ENCODE data around the gene HOXB7.

The HOXB7 gene

DNA sequence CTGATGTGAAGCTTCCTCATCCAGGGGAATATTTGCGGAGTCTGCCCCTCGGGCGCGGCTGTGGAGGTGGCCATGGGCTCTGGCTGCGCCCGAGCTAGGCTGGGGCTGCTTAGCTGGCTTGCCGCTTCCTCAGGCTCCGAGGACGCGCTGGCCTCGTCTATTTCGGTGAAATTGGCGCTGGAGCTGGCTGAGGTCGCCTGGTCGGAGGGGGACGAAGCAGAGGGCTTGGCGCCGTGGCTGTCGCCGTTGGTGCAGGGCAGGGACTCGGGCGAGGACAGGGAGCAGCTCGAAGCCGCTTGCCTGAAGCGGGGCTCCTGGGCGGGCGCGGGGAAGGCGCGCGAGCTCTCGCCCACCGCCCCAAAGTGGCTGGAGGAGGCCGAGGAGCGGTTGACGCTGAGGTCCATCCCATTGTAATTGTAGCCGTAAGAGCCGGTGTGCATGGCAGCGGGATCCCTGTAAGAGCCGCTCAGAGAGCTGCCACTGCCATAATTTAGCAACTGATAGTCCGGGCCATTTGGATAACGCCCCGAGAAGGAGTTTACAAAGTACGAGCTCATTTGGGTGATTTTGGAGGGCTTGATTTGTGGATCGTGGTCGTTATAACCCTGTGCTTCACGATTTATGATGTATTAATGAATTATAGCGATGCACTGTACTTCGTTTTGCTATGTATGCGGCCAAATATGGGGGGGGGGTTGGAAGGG, 17.5 kb downstream of the HOXB7 start, which contains the start of gene HOXB5:
TSS of gene HOXB5 (minus strand) at position 654 of the 704 bp plus-strand sequence. CDS start at position 557, 97 bp downstream.
- DNase-seq (ENCODE audit: low read depth): no peak
- TF ChIP-seq, protein P1, sequence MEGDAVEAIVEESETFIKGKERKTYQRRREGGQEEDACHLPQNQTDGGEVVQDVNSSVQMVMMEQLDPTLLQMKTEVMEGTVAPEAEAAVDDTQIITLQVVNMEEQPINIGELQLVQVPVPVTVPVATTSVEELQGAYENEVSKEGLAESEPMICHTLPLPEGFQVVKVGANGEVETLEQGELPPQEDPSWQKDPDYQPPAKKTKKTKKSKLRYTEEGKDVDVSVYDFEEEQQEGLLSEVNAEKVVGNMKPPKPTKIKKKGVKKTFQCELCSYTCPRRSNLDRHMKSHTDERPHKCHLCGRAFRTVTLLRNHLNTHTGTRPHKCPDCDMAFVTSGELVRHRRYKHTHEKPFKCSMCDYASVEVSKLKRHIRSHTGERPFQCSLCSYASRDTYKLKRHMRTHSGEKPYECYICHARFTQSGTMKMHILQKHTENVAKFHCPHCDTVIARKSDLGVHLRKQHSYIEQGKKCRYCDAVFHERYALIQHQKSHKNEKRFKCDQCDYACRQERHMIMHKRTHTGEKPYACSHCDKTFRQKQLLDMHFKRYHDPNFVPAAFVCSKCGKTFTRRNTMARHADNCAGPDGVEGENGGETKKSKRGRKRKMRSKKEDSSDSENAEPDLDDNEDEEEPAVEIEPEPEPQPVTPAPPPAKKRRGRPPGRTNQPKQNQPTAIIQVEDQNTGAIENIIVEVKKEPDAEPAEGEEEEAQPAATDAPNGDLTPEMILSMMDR (IDR thresholded peaks at IDR 0.05; ENCODE audit: control insufficient read depth, extremely low read depth, insufficient read depth): no peak
- H3K4me3 ChIP-seq (ENCODE audit: low read depth, low read length): no peak within 1 kb of the TSS

DNA sequence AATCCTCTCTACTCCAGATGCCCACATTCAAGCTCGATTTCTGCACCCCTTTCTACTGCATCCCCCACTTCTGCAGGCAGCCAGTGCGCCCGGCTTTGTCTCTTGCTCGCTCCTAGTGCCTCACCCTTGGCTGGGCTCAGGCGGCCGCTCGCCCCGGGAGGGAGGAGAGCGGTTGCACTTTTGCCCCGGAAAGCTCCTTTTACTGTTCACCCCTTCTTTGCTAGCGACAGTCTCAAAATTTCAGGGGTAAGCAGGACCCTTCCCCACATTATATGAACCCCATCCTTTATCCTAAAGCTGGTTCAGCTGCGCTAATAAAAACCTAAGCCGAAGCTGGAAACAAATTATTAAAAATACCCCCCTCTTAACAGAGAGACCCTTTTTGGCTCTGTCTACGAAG, 18.2 kb downstream of the HOXB7 start:
- DNase-seq (ENCODE audit: low read depth): no peak
- TF ChIP-seq, protein P1 (IDR thresholded peaks at IDR 0.05; ENCODE audit: control insufficient read depth, extremely low read depth, insufficient read depth): no peak
- no peak overlapping the region for H3K4me3 ChIP-seq (ENCODE audit: low read depth, low read length)

DNA sequence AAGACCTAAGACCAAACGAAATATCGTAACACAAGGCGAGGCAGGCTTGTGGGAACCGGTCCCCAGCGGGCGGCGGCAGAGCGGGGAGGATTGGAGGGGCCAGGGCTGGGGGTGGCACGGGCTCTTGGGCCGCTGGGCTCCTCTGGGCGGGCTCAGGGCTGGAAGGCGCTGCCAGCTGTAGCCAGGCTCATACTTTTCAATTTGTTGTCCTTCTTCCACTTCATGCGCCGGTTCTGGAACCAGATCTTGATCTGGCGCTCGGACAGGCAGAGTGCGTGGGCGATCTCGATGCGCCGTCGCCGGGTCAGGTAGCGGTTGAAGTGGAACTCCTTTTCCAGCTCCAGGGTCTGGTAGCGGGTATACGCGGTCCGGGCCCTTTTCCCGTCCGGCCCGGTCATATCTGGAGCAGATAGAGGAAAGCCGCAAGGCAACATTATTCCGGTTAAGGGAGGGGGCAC, 18.7 kb downstream of the HOXB7 start:
- TF ChIP-seq, protein P1 (IDR thresholded peaks at IDR 0.05; ENCODE audit: control insufficient read depth, extremely low read depth, insufficient read depth): no peak
- no peak for DNase-seq (ENCODE audit: low read depth)
- H3K4me3 ChIP-seq (ENCODE audit: low read depth, low read length): no peak overlapping the region

DNA sequence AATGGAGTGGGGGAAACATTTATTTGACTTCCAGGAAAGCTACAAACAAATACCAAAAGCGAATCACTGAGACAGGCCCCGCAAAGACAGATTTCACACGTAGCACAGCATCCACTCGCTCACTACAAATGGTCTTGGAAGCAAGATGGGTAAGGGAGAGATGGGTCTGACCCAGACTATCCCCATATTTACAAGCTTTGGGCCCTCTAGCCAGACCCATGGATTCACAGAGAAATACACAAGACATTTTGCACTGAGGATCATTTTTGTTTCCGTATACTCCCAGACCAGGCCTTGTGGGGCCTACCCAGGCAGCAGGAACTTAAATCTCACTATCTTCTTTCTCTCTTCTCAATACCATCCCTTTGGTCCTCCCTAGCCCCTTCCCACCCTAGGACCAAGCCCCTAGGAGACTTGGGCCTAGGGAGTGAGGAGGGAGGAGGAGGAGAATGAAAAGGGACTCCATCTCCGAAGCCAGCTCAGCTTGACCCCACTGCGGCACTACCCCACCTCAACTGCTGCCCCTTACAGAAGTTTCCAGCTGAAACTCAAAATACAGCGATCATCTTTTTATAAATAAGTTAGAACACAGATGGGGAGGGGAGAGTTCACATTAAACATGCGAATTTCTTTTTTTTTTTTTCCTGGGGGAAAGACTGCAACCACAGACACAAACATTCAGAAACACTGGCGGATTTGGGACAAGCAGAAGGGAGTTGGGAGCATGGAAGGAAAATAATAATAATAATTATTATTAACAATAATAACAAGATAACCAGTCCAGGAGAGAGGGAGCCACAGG, 19.4 kb downstream of the HOXB7 start:
- DNase-seq (ENCODE audit: low read depth): no peak
- TF ChIP-seq, protein P1 (IDR thresholded peaks at IDR 0.05; ENCODE audit: control insufficient read depth, extremely low read depth, insufficient read depth): no peak
- no peak overlapping the region for H3K4me3 ChIP-seq (ENCODE audit: low read depth, low read length)

DNA sequence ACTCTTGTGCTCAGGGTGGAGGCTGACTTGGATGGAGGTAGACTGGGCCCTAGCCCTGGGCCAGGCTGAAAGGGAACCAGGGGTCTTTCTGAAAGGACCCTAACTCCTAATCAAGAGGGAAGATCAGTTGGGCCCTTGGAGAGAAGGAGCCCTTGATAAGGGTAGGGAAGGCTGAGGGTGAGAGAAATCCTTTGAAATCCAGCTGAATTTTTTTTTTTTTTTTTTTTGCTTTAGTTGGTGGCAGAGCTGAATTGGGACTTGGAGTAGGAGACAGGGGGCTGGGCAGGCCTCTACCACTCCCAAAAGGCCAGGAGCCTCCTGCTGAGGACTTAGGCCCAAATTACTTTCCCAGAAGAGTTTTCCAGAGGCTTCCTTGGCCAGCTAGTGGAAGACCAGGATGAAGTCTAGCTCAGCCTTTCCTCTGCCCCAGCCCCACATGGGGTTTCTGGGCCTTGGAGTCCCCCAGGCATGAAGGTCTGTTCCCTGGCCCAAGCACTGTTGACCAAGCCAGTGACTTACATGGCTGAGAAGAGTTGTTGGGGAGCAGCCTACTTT, 20.1 kb downstream of the HOXB7 start:
- TF ChIP-seq, protein P1 (IDR thresholded peaks at IDR 0.05; ENCODE audit: control insufficient read depth, extremely low read depth, insufficient read depth): no peak
- DNase-seq (ENCODE audit: low read depth): no peak
- no peak overlapping the region for H3K4me3 ChIP-seq (ENCODE audit: low read depth, low read length)

DNA sequence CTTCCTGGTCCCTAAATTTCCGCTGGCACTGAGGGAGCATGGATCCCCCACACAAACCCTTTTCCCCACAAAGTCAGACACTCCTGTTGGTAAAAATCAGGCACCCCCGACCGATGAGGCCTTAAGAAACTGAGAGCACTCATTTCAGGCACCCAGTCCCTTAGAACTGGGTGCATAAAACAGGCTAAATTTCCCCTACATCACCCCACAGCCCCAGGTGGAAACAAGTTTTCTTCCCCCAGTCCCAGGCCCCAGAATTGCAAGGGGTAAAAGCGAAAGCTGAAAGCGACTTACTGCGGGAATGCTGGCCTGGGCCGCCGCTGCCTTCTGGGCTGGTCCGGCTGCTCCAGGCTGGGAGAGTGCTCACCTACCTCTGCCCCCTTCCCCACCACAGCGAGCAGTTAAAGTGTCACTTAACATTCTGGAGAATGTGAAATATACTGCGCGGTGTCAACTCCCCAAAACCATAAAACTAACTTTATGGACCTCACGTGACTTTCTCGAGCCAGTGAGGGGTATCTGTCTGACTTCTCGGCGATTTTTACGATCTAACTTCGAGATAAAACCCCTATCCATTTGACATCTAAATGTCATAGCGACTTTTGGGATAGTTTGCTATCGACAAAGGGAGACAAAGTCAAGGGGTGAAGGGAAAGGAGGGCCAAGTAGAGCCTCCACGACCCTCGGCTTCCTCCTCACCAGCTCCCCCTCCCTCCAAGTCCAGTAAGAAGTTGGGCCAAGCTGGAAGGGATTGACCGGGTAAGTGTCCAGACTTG, 20.8 kb downstream of the HOXB7 start, which contains the start of gene HOXB3:
TSS of gene HOXB3 (minus strand) at position 411 of the 776 bp plus-strand sequence. CDS start 37,767 bp downstream, outside the sequence.
- no peak for DNase-seq (ENCODE audit: low read depth)
- no peak within 1 kb of the TSS for H3K4me3 ChIP-seq (ENCODE audit: low read depth, low read length)
- TF ChIP-seq, protein P1 (IDR thresholded peaks at IDR 0.05; ENCODE audit: control insufficient read depth, extremely low read depth, insufficient read depth): no peak
